H9 (cell line): ENCODE results near the gene CCDC34. TPM values are rescaled to one million over a fixed set of nuclear protein-coding genes. Genes with fewer than 3 reads are reported as not detected.
A peak's percentile ranks its signal among the peaks of the same experiment; 100 is the strongest.

ENCODE experiments used
- DNase-seq: peaks from one replicate; pipeline ENCODE4 v3.0.0-alpha.2; 2017
- H2AFZ ChIP-seq: one replicate; pipeline ENCODE4 v1.6.1; 2013; ENCODE audit warnings: mild to moderate bottlenecking, low read length, control low read depth, moderate library complexity
- H2AK5ac ChIP-seq: 2 replicates; pipeline ENCODE4 v1.6.1; 2013; ENCODE audit warnings: low read length, control low read depth, mixed read lengths; ENCODE audit not compliant: insufficient read length
- H2BK120ac ChIP-seq: one replicate; pipeline ENCODE4 v1.6.1; 2013; ENCODE audit warnings: low read depth, mild to moderate bottlenecking, low read length, control low read depth, inconsistent platforms; ENCODE audit not compliant: poor library complexity, severe bottlenecking
- H2BK12ac ChIP-seq: 2 replicates; pipeline ENCODE4 v1.6.1; 2013; ENCODE audit warnings: low read length, control low read depth, mixed read lengths, low read depth; ENCODE audit not compliant: insufficient read length
- H2BK15ac ChIP-seq: 2 replicates; pipeline ENCODE4 v1.6.1; 2013; ENCODE audit warnings: low read depth, low read length, control low read depth
- H2BK20ac ChIP-seq: one replicate; pipeline ENCODE4 v1.6.1; 2013; ENCODE audit warnings: low read depth, mild to moderate bottlenecking, low read length, control low read depth, inconsistent platforms; ENCODE audit not compliant: poor library complexity, severe bottlenecking
- H2BK5ac ChIP-seq: 2 replicates; pipeline ENCODE4 v1.6.1; 2013; ENCODE audit warnings: low read length, control low read depth, mixed read lengths; ENCODE audit not compliant: insufficient read length
- H3K14ac ChIP-seq: 2 replicates; pipeline ENCODE4 v1.6.1; 2013; ENCODE audit warnings: low read length, control low read depth; ENCODE audit not compliant: insufficient read depth
- H3K18ac ChIP-seq: 2 replicates; pipeline ENCODE4 v1.6.1; 2013; ENCODE audit warnings: low read depth, mild to moderate bottlenecking, mixed read lengths, low read length, control low read depth; ENCODE audit not compliant: insufficient read length
- H3K23ac ChIP-seq: 2 replicates; pipeline ENCODE4 v1.6.1; 2013; ENCODE audit warnings: low read length, control low read depth, mixed read lengths, low read depth; ENCODE audit not compliant: insufficient read length
- H3K23me2 ChIP-seq: 2 replicates; pipeline ENCODE4 v1.6.1; 2013; ENCODE audit warnings: low read depth, mild to moderate bottlenecking, mixed read lengths, low read length, control low read depth; ENCODE audit not compliant: insufficient read length, poor library complexity, severe bottlenecking
- H3K27ac ChIP-seq: 2 replicates; pipeline ENCODE4 v1.5.1; 2013; ENCODE audit warnings: low read length, control low read depth, mixed read lengths, low read depth; ENCODE audit not compliant: insufficient read length
- H3K27me3 ChIP-seq: 2 replicates; pipeline ENCODE4 v1.6.1; 2013; ENCODE audit warnings: low read length, control low read depth, inconsistent platforms; ENCODE audit not compliant: insufficient read depth
- H3K4ac ChIP-seq: 2 replicates; pipeline ENCODE4 v1.6.1; 2013; ENCODE audit warnings: low read depth, mild to moderate bottlenecking, control low read depth, inconsistent platforms, low read length, moderate library complexity
- H3K4me1 ChIP-seq: 2 replicates; pipeline ENCODE4 v1.6.1; 2013; ENCODE audit warnings: low read length, control low read depth, inconsistent platforms; ENCODE audit not compliant: insufficient read depth
- H3K4me2 ChIP-seq: 2 replicates; pipeline ENCODE4 v1.6.1; 2013; ENCODE audit warnings: low read length, control low read depth, mixed read lengths; ENCODE audit not compliant: insufficient read length, insufficient read depth
- H3K56ac ChIP-seq: 2 replicates; pipeline ENCODE4 v1.6.1; 2013; ENCODE audit warnings: low read depth, mild to moderate bottlenecking, mixed read lengths, low read length, control low read depth; ENCODE audit not compliant: insufficient read length
- H3K79me1 ChIP-seq: 2 replicates; pipeline ENCODE4 v1.6.1; 2013; ENCODE audit warnings: low read depth, mild to moderate bottlenecking, moderate library complexity, low read length, control low read depth, inconsistent platforms; ENCODE audit not compliant: insufficient read depth, poor library complexity, severe bottlenecking
- H3K79me2 ChIP-seq: 2 replicates; pipeline ENCODE4 v1.6.1; 2013; ENCODE audit warnings: low read length, control low read depth, inconsistent platforms; ENCODE audit not compliant: insufficient read depth
- H3K9ac ChIP-seq: 2 replicates; pipeline ENCODE4 v1.6.1; 2013; ENCODE audit warnings: low read length, control low read depth, mixed read lengths; ENCODE audit not compliant: insufficient read length; ENCODE audit errors: extremely low read depth
- H3K9me3 ChIP-seq: one replicate; pipeline ENCODE4 v1.6.1; 2013; ENCODE audit warnings: low read depth, low read length, inconsistent platforms; ENCODE audit not compliant: control insufficient read depth
- H3T11ph ChIP-seq: one replicate; pipeline ENCODE4 v1.6.1; 2013; ENCODE audit warnings: mild to moderate bottlenecking, low read length, control low read depth, inconsistent platforms
- H4K20me1 ChIP-seq: one replicate; pipeline ENCODE4 v1.6.1; 2013; ENCODE audit not compliant: control insufficient read depth, insufficient read length, insufficient read depth
- H4K5ac ChIP-seq: 2 replicates; pipeline ENCODE4 v1.6.1; 2013; ENCODE audit warnings: low read depth, mild to moderate bottlenecking, mixed read lengths, low read length, control low read depth; ENCODE audit not compliant: insufficient read length
- H4K8ac ChIP-seq: replicated peaks from 2 replicates; pipeline ENCODE4 v1.6.1; 2013; ENCODE audit warnings: low read length, control low read depth, mixed read lengths, low read depth; ENCODE audit not compliant: insufficient read length
- H4K91ac ChIP-seq: 2 replicates; pipeline ENCODE4 v1.6.1; 2013; ENCODE audit warnings: low read depth, mild to moderate bottlenecking, moderate library complexity, mixed read lengths, low read length, control low read depth; ENCODE audit not compliant: insufficient read length
- H3K27ac Mint-ChIP-seq, 3 experiments: 2 replicates in 2 of 3; 3 replicates in 1 of 3; pipeline ENCODE4 v1.8.0; 2020 to 2021; ENCODE audit warnings: mixed read lengths in 3 of 3, mild to moderate bottlenecking in 1 of 3, moderate library complexity in 1 of 3
- H3K27me3 Mint-ChIP-seq: 2 replicates; pipeline ENCODE4 v1.8.0; 2021; ENCODE audit warnings: low read depth, mild to moderate bottlenecking, moderate library complexity, mixed read lengths
- H3K36me3 Mint-ChIP-seq, 3 experiments: 2 replicates in 2 of 3; 3 replicates in 1 of 3; pipeline ENCODE4 v1.8.0; 2020 to 2021; ENCODE audit warnings: low read depth in 3 of 3, mixed read lengths in 3 of 3; ENCODE audit not compliant: insufficient read depth in 1 of 3
- H3K4me1 Mint-ChIP-seq, 2 experiments: 2 replicates each; pipeline ENCODE4 v1.8.0; 2020; ENCODE audit warnings: mixed read lengths in 2 of 2
- H3K4me3 Mint-ChIP-seq, 2 experiments: 2 replicates in 1 of 2; 3 replicates in 1 of 2; pipeline ENCODE4 v1.8.0; 2020 to 2021; ENCODE audit warnings: mild to moderate bottlenecking in 2 of 2, mixed read lengths in 2 of 2, moderate library complexity in 1 of 2
- H3K9me3 Mint-ChIP-seq, 2 experiments: 2 replicates in 1 of 2; 3 replicates in 1 of 2; pipeline ENCODE4 v1.8.0; 2020; ENCODE audit warnings: mild to moderate bottlenecking in 2 of 2, mixed read lengths in 2 of 2, moderate library complexity in 1 of 2
- CTCF ChIP-seq: fragments of 200-600 bp; sonication (generic); conservative IDR thresholded peaks from 3 replicates; pipeline ENCODE4 v1.8.0; 2021; ENCODE audit warnings: antibody characterized with exemption, mild to moderate bottlenecking
- WGBS: extraction: QIAGEN DNeasy Blood & Tissue Kit; methylation state at CpG from one replicate; pipeline ENCODE4 v1.1.7; 2013; ENCODE audit warnings: missing lambda C conversion rate, low lambda C conversion rate, mixed read lengths; ENCODE audit not compliant: insufficient read length; ENCODE audit errors: extremely low coverage; 5-methylcytosine and 5-hydroxymethylcytosine counted together
- total RNA-seq: library from RNA; stranded (reverse); gene quantifications from 2 replicates; pipeline ENCODE4 v1.2.1, GENCODE V29; 2021

CCDC34 gene
- total RNA-seq, 1 experiment from 2014 or later: 25.2 TPM

DNA sequence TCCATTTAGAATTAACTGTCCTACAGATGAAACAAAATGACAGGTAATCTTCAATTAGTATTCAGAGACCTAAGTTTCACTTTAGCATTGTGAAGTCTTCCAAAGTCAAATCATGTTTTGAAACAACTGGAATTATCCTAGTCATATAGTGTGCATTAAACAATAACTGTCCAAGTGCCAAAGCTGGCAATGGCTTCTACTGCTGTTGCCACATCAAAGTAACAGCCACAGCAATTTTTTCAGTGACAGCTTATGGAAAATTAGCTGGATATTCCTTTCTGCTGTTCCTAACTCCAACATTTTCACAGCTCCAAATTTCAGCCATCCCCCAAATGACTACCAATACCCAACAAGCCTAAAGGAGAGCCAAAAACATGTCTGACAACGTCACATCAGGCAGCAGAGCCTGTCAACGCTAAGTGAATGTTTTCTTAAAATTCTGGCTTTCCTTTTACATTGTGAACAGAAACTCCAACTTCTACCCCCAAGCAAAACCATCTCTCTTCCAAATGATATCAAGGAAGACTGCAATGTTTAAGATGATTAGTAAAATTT lies 45.3 kb upstream of the CCDC34 start:
- H3K79me2 ChIP-seq: no peaks in the 10 kb centered on the region

More for the DNA sequence above, 45.3 kb upstream of the CCDC34 start:
- Mint-ChIP-seq H3K4me1 (peaks cover 3 to 5% of the 10 kb centered on the region in 2 experiments), H3K27me3 (no peaks in the 10 kb centered on the region), H3K4me3 (no peak overlapping the region), H3K36me3 (peaks cover 1 to 27% (median 20%) of the 10 kb centered on the region in 3 experiments; a peak in 6 of 7 replicates), H3K27ac (0 out of 7 replicates have a peak overlapping the region, but pooled peaks of 2 of the 3 experiments have one; percentile 2 to 13), H3K9me3 (no peaks in the 10 kb centered on the region)
- Histone ChIP-seq H2AFZ (no peak overlapping the region), H2BK20ac (no peak overlapping the region), H3K23ac (no peak overlapping the region), H2BK12ac (no peak overlapping the region), H2BK120ac (no peak overlapping the region), H3K18ac (no peak overlapping the region), H3T11ph (no peak overlapping the region), H4K8ac (no peak overlapping the region), H3K9me3 (no peaks in the 10 kb centered on the region), H3K27ac (no peak overlapping the region), H3K14ac (no peak overlapping the region), H3K9ac (no peak overlapping the region), H3K4me2 (no peak overlapping the region), H4K5ac (no peak overlapping the region), H2AK5ac (no peak overlapping the region), H3K23me2 (no peaks in the 10 kb centered on the region), H2BK5ac (no peak overlapping the region), H3K4me1 (0 out of 2 replicates have a peak, but pooled peaks cover 2% of the 10 kb centered on the region), H3K56ac (no peak overlapping the region), H4K20me1 (no peaks in the 10 kb centered on the region), H4K91ac (no peak overlapping the region), H2BK15ac (no peak overlapping the region), H3K79me1 (peaks cover 2% of the 10 kb centered on the region), H3K27me3 (no peaks in the 10 kb centered on the region), H3K4ac (no peak overlapping the region)
- no CpG with 5 or more reads among the region's 2 CpGs for WGBS
- DNase-seq: no peak
- no peak for TF ChIP-seq CTCF
